SK-N-SH treated with all-trans-retinoic acid at 6 μM for 48 hours (cell line): ENCODE results near the gene LRRFIP2.

Experiments used
- ATAC-seq: fragments of 200-7000 bp; cut with Tn5 transposase; 3 replicates; pipeline ENCODE4 v1.9.1; 2020; ENCODE audit warnings: mild to moderate bottlenecking, moderate library complexity
- ARNTL ChIP-seq: fragments of 450-650 bp; formaldehyde crosslinking; IDR thresholded peaks from 2 replicates; pipeline ENCODE4 v1.5.0; 2020; ENCODE audit warnings: low read depth, mild to moderate bottlenecking, moderate library complexity, borderline replicate concordance
- BACH2 ChIP-seq: fragments of 250-450 bp; sonication (Bioruptor Pico); IDR thresholded peaks from 2 replicates; pipeline ENCODE4 v1.9.0; 2021; ENCODE audit warnings: mild to moderate bottlenecking, borderline replicate concordance
- CSDC2 ChIP-seq: fragments of 250-450 bp; sonication (Bioruptor Pico); IDR thresholded peaks from 2 replicates; pipeline ENCODE4 v1.5.0; 2020; ENCODE audit warnings: mild to moderate bottlenecking, moderate library complexity
- CSRNP3 ChIP-seq: fragments of 250-450 bp; sonication (Bioruptor Pico); IDR thresholded peaks from 2 replicates; pipeline ENCODE4 v1.5.1; 2021; ENCODE audit warnings: mild to moderate bottlenecking, moderate library complexity
- GLIS3 ChIP-seq: fragments of 250-450 bp; sonication (Bioruptor Pico); IDR thresholded peaks from 2 replicates; pipeline ENCODE4 v1.5.0; 2020; ENCODE audit warnings: mild to moderate bottlenecking, moderate library complexity
- ISL1 ChIP-seq: fragments of 250-450 bp; sonication (Bioruptor Pico); IDR thresholded peaks from 2 replicates; pipeline ENCODE4 v2.1.2; 2022; ENCODE audit warnings: mild to moderate bottlenecking, moderate library complexity
- OSR1 ChIP-seq: fragments of 250-450 bp; sonication (Bioruptor Pico); IDR thresholded peaks from 2 replicates; pipeline ENCODE4 v1.8.0; 2022; ENCODE audit warnings: moderate library complexity, mild to moderate bottlenecking, inconsistent platforms
- PPARA ChIP-seq: fragments of 250-450 bp; sonication (Bioruptor Pico); IDR thresholded peaks from 2 replicates; pipeline ENCODE4 v1.5.0; 2020; ENCODE audit warnings: mild to moderate bottlenecking, borderline replicate concordance
- RARB ChIP-seq: fragments of 250-450 bp; sonication (Bioruptor Pico); IDR thresholded peaks from 2 replicates; pipeline ENCODE4 v1.8.0; 2021; ENCODE audit warnings: mild to moderate bottlenecking, moderate library complexity
- SNAI2 ChIP-seq: fragments of 250-450 bp; sonication (Bioruptor Pico); IDR thresholded peaks from 2 replicates; pipeline ENCODE4 v1.5.0; 2020; ENCODE audit warnings: mild to moderate bottlenecking, moderate library complexity
- TCF4 ChIP-seq: fragments of 250-450 bp; sonication (Bioruptor Pico); IDR thresholded peaks from 2 replicates; pipeline ENCODE4 v1.8.0; 2021; ENCODE audit warnings: mild to moderate bottlenecking, moderate library complexity, borderline replicate concordance
- TOX ChIP-seq: fragments of 250-450 bp; sonication (Bioruptor Pico); IDR thresholded peaks from 2 replicates; pipeline ENCODE4 v1.8.0; 2021; ENCODE audit warnings: mild to moderate bottlenecking, moderate library complexity, borderline replicate concordance
- ZC3H10 ChIP-seq: fragments of 250-450 bp; sonication (Bioruptor Pico); IDR thresholded peaks from 2 replicates; pipeline ENCODE4 v1.5.1; 2021; ENCODE audit warnings: mild to moderate bottlenecking, moderate library complexity
- ZFP30 ChIP-seq: fragments of 450-650 bp; formaldehyde crosslinking; IDR thresholded peaks from 2 replicates; pipeline ENCODE4 v1.5.0; 2022; ENCODE audit warnings: mild to moderate bottlenecking, moderate library complexity
- ZNF565 ChIP-seq: fragments of 450-650 bp; formaldehyde crosslinking; conservative IDR thresholded peaks from 2 replicates; pipeline ENCODE4 v1.5.0; 2020; ENCODE audit warnings: low read depth, mild to moderate bottlenecking, moderate library complexity
- ZNF8 ChIP-seq: fragments of 450-650 bp; formaldehyde crosslinking; IDR thresholded peaks from 2 replicates; pipeline ENCODE4 v1.5.0; 2020; ENCODE audit warnings: mild to moderate bottlenecking, moderate library complexity
- TF ChIP-seq, protein P1 (sequence below): fragments of 250-450 bp; sonication (Bioruptor Pico); IDR thresholded peaks from 2 replicates; pipeline ENCODE4 v1.5.0; 2020; ENCODE audit warnings: mild to moderate bottlenecking, moderate library complexity
- TF ChIP-seq, protein P2 (sequence below): fragments of 250-450 bp; sonication (Bioruptor Pico); IDR thresholded peaks from 2 replicates; pipeline ENCODE4 v1.8.0; 2020; ENCODE audit warnings: mild to moderate bottlenecking, moderate library complexity, borderline replicate concordance

LRRFIP2 gene

GRCh38 chr3:37100411-37100810 is 74.0 kb downstream of the LRRFIP2 start:
- TF ChIP-seq ZC3H10 (CRISPR knock-in tag) (no peak), ARNTL (CRISPR knock-in tag) (no peak), CSRNP3 (CRISPR knock-in tag) (no peak), TOX (CRISPR knock-in tag) (no peak), GLIS3 (CRISPR knock-in tag) (no peak), TCF4 (CRISPR knock-in tag) (no peak), PPARA (CRISPR knock-in tag) (no peak), ZFP30 (no peak), ZNF8 (no peak), OSR1 (no peak), CSDC2 (no peak)
- TF ChIP-seq, protein P1, sequence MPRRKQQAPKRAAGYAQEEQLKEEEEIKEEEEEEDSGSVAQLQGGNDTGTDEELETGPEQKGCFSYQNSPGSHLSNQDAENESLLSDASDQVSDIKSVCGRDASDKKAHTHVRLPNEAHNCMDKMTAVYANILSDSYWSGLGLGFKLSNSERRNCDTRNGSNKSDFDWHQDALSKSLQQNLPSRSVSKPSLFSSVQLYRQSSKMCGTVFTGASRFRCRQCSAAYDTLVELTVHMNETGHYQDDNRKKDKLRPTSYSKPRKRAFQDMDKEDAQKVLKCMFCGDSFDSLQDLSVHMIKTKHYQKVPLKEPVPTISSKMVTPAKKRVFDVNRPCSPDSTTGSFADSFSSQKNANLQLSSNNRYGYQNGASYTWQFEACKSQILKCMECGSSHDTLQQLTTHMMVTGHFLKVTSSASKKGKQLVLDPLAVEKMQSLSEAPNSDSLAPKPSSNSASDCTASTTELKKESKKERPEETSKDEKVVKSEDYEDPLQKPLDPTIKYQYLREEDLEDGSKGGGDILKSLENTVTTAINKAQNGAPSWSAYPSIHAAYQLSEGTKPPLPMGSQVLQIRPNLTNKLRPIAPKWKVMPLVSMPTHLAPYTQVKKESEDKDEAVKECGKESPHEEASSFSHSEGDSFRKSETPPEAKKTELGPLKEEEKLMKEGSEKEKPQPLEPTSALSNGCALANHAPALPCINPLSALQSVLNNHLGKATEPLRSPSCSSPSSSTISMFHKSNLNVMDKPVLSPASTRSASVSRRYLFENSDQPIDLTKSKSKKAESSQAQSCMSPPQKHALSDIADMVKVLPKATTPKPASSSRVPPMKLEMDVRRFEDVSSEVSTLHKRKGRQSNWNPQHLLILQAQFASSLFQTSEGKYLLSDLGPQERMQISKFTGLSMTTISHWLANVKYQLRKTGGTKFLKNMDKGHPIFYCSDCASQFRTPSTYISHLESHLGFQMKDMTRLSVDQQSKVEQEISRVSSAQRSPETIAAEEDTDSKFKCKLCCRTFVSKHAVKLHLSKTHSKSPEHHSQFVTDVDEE (CRISPR knock-in tag), result no peak
- no peak for ATAC-seq

DNA sequence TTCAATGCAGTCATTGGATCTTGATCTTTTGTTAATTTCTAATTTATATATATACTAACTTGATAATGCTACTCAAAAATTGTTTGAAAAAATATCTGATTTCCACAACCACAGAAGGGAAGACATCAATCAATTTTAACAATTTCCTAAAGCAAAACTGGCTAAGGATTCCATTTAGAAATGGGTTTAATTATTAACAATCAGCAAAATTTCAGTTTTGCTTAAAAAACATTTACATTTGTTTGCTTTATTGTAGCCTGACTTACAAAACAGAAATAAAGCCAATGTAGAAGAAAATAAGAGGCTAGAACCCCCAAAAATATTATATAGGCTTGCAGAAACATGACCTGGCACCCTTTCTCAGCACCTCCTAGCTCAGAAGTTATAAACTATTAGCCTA is 74.9 kb downstream of the LRRFIP2 start:
- ATAC-seq, result no peak
- TF ChIP-seq ZNF8 (no peak), GLIS3 (CRISPR knock-in tag) (no peak), BACH2 (no peak), ZNF565 (CRISPR knock-in tag) (no peak)
- TF ChIP-seq, protein P2, sequence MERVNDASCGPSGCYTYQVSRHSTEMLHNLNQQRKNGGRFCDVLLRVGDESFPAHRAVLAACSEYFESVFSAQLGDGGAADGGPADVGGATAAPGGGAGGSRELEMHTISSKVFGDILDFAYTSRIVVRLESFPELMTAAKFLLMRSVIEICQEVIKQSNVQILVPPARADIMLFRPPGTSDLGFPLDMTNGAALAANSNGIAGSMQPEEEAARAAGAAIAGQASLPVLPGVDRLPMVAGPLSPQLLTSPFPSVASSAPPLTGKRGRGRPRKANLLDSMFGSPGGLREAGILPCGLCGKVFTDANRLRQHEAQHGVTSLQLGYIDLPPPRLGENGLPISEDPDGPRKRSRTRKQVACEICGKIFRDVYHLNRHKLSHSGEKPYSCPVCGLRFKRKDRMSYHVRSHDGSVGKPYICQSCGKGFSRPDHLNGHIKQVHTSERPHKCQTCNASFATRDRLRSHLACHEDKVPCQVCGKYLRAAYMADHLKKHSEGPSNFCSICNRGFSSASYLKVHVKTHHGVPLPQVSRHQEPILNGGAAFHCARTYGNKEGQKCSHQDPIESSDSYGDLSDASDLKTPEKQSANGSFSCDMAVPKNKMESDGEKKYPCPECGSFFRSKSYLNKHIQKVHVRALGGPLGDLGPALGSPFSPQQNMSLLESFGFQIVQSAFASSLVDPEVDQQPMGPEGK (CRISPR knock-in tag), result no peak

- TF ChIP-seq ZFP30 (no peak), BACH2 (no peak), PPARA (CRISPR knock-in tag) (no peak), CSRNP3 (CRISPR knock-in tag) (no peak), TCF4 (CRISPR knock-in tag) (no peak), OSR1 (no peak), RARB (CRISPR knock-in tag) (no peak), SNAI2 (CRISPR knock-in tag) (no peak), ISL1 (CRISPR knock-in tag) (no peak), ZNF565 (CRISPR knock-in tag) (no peak), ARNTL (CRISPR knock-in tag) (no peak), TOX (CRISPR knock-in tag) (no peak)
- TF ChIP-seq, protein P1 (CRISPR knock-in tag), result no peak
- TF ChIP-seq, protein P2 (CRISPR knock-in tag), result no peak
- no peak for ATAC-seq
Observed at GRCh38 chr3:37098884-37099283, 75.5 kb downstream of the LRRFIP2 start.
